NB4 (cell line): ENCODE data around the gene MAN1A1.

ENCODE experiments used
- DNase-seq: peaks from one replicate; pipeline ENCODE4 v3.0.0; 2010; ENCODE audit warnings: low read depth
- H3K4me3 ChIP-seq: one replicate; pipeline ENCODE4 v1.5.1; 2011; ENCODE audit warnings: mild to moderate bottlenecking, low read depth, low read length, moderate library complexity
- MYC ChIP-seq: IDR thresholded peaks from 2 replicates; pipeline ENCODE4 v1.6.1; 2011; ENCODE audit warnings: low read depth, low read length
- POLR2A ChIP-seq: IDR thresholded peaks from 2 replicates; pipeline ENCODE4 v1.6.1; 2011; ENCODE audit warnings: mild to moderate bottlenecking; ENCODE audit not compliant: insufficient read length; ENCODE audit errors: extremely low read depth
- TF ChIP-seq, protein P1 (sequence below): IDR thresholded peaks from one replicate; pipeline ENCODE4 v1.5.1; 2012; ENCODE audit warnings: low read depth, low read length
- TF ChIP-seq, protein P2 (sequence below): IDR thresholded peaks from 2 replicates; pipeline ENCODE4 v1.6.1; 2011; ENCODE audit warnings: low read depth, low read length

Gene MAN1A1

DNA sequence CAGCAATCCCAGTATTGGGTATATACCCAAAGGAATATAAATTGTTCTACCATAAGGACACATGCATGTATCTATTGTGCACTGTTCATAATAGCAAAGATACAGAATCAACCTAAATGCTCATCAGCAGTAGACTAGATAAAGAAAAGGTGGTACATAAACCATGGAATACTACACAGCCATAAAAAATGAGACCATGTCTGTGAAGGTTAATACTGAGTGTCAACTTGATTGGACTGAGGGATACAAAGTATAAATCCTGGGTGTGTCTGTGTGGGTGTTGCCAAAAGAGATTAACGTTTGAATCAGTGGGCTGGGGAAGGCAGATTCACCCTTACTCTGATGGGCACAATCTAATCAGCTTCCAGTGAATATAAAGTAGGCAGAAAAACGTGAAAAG is 86.9 kb downstream of the MAN1A1 start:
- no peak for DNase-seq
- TF ChIP-seq MYC, result no peak
- TF ChIP-seq, protein P1, sequence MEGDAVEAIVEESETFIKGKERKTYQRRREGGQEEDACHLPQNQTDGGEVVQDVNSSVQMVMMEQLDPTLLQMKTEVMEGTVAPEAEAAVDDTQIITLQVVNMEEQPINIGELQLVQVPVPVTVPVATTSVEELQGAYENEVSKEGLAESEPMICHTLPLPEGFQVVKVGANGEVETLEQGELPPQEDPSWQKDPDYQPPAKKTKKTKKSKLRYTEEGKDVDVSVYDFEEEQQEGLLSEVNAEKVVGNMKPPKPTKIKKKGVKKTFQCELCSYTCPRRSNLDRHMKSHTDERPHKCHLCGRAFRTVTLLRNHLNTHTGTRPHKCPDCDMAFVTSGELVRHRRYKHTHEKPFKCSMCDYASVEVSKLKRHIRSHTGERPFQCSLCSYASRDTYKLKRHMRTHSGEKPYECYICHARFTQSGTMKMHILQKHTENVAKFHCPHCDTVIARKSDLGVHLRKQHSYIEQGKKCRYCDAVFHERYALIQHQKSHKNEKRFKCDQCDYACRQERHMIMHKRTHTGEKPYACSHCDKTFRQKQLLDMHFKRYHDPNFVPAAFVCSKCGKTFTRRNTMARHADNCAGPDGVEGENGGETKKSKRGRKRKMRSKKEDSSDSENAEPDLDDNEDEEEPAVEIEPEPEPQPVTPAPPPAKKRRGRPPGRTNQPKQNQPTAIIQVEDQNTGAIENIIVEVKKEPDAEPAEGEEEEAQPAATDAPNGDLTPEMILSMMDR, result no peak
- TF ChIP-seq, protein P2, sequence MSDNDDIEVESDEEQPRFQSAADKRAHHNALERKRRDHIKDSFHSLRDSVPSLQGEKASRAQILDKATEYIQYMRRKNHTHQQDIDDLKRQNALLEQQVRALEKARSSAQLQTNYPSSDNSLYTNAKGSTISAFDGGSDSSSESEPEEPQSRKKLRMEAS, result no peak
- TF ChIP-seq POLR2A, result no peak
- H3K4me3 ChIP-seq, result no peak overlapping the region

DNA sequence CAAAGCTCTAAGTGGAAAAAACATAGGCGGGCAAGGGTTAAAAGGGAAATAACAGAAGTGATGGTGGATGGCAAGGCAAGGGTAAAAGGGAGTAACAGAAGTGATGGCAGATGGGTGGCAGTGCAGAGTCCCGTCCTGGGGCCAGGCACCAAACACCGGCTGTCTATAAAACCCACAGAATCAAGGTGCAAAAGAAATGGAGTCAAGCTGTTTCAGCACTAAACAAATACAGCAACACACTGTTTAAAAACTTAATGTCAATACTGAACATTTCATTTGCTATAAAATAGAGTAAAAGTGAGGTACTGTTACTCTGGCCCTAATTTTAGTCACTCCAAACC is 87.6 kb downstream of the MAN1A1 start:
- H3K4me3 ChIP-seq, result no peak overlapping the region
- TF ChIP-seq MYC, result no peak
- TF ChIP-seq POLR2A, result no peak
- TF ChIP-seq, protein P1, result no peak
- TF ChIP-seq, protein P2, result no peak
- DNase-seq, result no peak

DNA sequence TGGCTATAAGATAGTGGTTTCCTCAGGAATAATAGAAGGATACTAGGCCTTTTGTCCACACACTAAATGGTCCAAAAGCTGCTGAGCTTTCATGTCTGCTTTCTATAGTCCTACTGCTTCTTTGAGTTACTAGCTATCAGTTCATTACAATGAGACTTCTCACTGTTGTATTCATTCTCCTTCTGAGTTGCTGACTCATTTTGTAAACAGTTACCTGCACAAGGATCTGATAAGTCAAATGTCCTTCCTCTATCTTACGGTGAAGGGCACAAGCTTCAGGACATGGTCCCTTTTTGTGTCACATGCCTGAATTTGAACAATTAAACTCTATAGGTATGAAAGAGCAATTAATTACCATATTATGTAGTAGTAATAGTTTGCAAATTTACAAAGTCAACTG is 90.5 kb downstream of the MAN1A1 start:
- no peak for DNase-seq
- TF ChIP-seq, protein P2, result no peak
- no peak for TF ChIP-seq POLR2A
- H3K4me3 ChIP-seq, result no peak overlapping the region

DNA sequence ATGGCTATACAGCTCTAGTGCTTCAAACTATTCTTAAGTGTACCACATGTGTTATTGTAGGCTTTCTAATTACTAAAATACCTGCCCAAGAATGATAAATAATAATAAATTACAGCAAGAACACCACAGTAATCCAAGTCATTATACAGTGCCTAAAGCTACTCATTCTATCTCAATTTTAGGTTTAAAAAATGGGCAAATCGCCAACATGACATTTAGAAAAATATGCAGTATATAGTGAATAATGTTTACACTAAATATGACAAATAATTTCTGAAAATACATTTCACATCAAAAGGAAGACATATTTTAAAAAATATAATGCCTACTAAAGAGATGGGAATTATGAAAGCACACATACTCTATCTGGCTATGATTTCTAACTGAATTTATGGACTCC is 91.8 kb downstream of the MAN1A1 start:
- DNase-seq, result no peak
- no peak overlapping the region for H3K4me3 ChIP-seq
- TF ChIP-seq, protein P1, result no peak
- TF ChIP-seq, protein P2, result no peak
- TF ChIP-seq POLR2A (no peak), MYC (no peak)

DNA sequence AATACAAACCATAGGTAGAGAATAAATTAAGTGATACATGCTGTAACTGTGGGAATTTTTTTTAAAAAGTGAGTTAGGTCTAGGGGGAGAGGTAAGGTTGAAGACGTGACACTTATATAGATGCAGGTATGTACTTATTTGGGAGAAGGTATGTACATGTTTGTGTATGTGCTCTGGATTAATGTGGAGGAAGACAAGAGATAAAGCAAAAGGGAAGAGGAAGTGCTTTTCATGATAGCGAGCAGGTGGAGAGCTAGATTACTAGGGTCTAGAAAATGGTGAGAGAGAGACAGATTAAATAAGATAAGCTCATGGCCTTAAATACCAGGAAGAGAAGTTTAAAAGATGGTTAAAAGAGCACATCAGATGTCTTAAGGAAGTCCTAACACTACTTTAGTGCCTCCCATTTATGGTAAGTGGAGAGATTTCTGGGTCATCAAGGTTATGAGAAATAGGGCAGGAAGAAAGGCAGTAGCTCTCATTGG is 92.5 kb downstream of the MAN1A1 start:
- H3K4me3 ChIP-seq, result no peak overlapping the region
- no peak for DNase-seq
- TF ChIP-seq, protein P2, result no peak
- no peak for TF ChIP-seq POLR2A
- TF ChIP-seq MYC, result no peak
- TF ChIP-seq, protein P1, result no peak

DNA sequence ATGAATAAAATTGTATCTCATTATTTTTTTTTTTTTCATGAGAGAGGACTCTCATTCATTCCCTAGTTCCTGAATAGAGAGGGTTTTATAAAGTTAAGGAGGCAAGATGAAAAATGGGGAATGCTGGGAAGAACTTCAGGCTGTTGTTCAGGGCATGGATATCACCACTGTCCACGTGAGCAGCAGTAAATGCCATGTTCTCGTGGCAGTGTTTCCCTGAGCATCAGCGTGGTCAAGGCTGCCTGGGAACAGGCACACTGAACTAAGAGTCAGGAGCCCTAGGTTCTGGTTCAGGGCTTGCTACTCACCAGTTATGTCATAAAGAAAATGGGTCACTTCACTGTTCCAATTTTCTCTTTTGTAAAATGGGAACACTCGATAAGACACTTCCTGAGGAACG is 93.2 kb downstream of the MAN1A1 start:
- TF ChIP-seq MYC (no peak), POLR2A (no peak)
- TF ChIP-seq, protein P2, result no peak
- TF ChIP-seq, protein P1, result no peak
- no peak for DNase-seq
- H3K4me3 ChIP-seq, result no peak overlapping the region
